VCaP (cell line): Measurements from ENCODE around the gene SND1.
A peak's percentile ranks its signal among the peaks of the same experiment; 100 is the strongest.

Source experiments
- H3K27ac ChIP-seq: fragments of 450-650 bp; 2 replicates; pipeline ENCODE4 v1.5.1; 2017
- CTCF ChIP-seq: fragments of 450-650 bp; conservative IDR thresholded peaks from 2 replicates; pipeline ENCODE4 v1.5.1; 2017; ENCODE audit warnings: mild to moderate bottlenecking, moderate library complexity

SND1 gene

GRCh38 chr7:127938588-127938987 is 286.6 kb downstream of the SND1 start:
- H3K27ac ChIP-seq = no peak overlapping the region
- TF ChIP-seq CTCF = peak; percentile 21

GRCh38 chr7:127940381-127941160 is 288.6 kb downstream of the SND1 start:
- no peak overlapping the region for H3K27ac ChIP-seq
- no peak for TF ChIP-seq CTCF

- TF ChIP-seq CTCF = no peak
- no peak overlapping the region for H3K27ac ChIP-seq
Observed at GRCh38 chr7:127941476-127942210, 289.6 kb downstream of the SND1 start.

GRCh38 chr7:127943541-127944521 is 291.8 kb downstream of the SND1 start:
- no peak for TF ChIP-seq CTCF
- no peak overlapping the region for H3K27ac ChIP-seq

- no peak for TF ChIP-seq CTCF
- peak overlapping the region; percentile 56 for H3K27ac ChIP-seq
Observed at GRCh38 chr7:127946111-127946510, 294.1 kb downstream of the SND1 start.

GRCh38 chr7:127946847-127947246 is 294.9 kb downstream of the SND1 start:
- no peak for TF ChIP-seq CTCF
- peak overlapping the region; percentile 56 for H3K27ac ChIP-seq

GRCh38 chr7:127948312-127948711 is 296.3 kb downstream of the SND1 start:
- no peak for TF ChIP-seq CTCF
- H3K27ac ChIP-seq = no peak overlapping the region
